OCI-M2 (cell line): ENCODE results near the gene GFI1B.
"Not testable (repeated sequence)": the region's sequence is repeated elsewhere in the genome, so short reads cannot be mapped to it uniquely, and the experiment has no call there.

Experiments used
- DNase-seq: peaks from one replicate; lab custom pipeline; 2025; ENCODE audit not compliant: unreplicated experiment; lab: John Stamatoyannopoulos, UW

GFI1B gene

DNA sequence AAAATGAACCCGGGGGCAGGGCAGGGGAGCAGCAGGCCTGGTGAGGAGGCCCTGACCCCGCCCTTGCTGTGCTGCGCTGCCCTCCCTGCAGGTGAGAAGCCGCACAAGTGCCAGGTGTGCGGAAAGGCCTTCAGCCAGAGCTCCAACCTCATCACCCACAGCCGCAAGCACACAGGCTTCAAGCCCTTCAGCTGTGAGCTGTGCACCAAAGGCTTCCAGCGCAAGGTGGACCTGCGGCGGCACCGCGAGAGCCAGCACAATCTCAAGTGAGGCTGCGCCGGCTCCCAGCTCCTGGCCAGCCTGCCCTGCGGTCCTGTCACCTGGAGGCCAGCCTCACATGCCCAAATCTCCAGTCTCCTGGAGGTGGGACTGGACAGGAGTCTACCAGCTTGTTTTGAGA is 12.3 kb downstream of the GFI1B start:
- no peak for DNase-seq

GRCh38 chr9:132991351-132992300 is 13.1 kb downstream of the GFI1B start:
- no peak for DNase-seq

DNA sequence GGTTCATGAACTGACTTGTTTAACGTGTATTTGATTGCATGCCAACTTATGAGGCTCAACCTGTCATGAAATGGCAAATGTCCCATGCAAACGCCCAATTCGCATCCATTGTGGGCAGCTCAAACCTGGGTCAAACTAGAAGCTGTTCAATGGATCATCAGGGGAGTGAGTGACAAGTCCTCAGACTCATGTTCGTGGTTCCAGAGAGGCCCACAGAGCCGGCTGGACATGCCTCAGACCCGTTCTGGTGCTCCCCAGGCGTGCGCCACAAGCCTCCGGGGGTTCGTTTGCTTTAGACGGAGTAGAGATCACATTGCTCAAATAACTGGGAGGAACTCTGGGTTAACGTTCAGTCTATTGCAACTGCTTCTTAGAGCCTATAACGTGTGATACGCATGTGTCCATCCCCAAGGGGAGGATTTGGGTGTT is 15.0 kb downstream of the GFI1B start:
- DNase-seq, result no peak

GRCh38 chr9:132994410-132995120 is 16.1 kb downstream of the GFI1B start:
- DNase-seq, result peak; percentile 51

GRCh38 chr9:132995121-132995420 is 16.6 kb downstream of the GFI1B start:
- DNase-seq, result no peak

GRCh38 chr9:132995879-132996278 is 17.4 kb downstream of the GFI1B start:
- no peak for DNase-seq

- DNase-seq, result no peak
Measured at GRCh38 chr9:132996526-132996925, 18.0 kb downstream of the GFI1B start.

- DNase-seq, result no peak
Measured at GRCh38 chr9:132997591-132997990, 19.1 kb downstream of the GFI1B start.

DNA sequence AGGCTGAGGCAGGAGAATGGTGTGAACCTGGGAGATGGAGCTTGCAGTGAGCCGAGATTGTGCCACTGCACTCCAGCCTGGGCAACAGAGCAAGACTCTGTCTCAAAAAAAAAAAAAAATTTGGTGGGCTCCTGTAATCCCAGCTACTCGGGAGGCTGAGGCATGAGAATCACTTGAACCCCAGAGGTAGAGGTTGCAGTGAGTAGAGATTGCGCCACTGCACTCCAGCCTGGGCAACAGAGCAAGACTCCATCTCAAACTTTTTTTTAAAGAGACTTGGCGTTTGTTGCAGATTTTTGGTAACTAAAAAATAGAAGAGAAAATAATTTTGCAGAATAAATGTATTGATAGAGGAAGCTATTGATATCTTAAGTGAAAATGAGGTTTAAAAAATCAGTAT is 19.7 kb downstream of the GFI1B start:
- DNase-seq, result not testable (repeated sequence)

GRCh38 chr9:132998831-132999635 is 20.5 kb downstream of the GFI1B start:
- peak; percentile 88 for DNase-seq

- no peak for DNase-seq
Measured at GRCh38 chr9:133002147-133003070, 23.9 kb downstream of the GFI1B start.

DNA sequence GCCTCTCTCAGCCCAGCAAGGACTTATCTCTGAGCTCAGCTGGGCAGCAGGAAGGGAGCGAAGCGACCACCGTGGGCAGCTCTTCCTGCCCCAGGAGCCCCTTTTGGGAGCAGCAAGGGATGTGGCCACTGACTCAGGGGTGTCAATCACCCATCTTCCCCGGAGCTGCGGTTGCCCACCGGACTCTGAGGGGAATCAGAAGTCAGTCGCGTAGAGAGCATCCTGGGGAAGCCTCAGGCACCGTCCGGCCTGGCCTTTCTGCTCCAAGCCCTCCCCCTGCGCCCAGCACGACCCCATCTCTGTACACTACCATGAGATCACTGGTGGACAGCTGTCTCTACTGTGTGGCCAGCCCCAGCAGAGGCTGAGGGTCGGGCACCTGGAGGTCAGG is 24.6 kb downstream of the GFI1B start:
- peak; percentile 66 for DNase-seq

DNA sequence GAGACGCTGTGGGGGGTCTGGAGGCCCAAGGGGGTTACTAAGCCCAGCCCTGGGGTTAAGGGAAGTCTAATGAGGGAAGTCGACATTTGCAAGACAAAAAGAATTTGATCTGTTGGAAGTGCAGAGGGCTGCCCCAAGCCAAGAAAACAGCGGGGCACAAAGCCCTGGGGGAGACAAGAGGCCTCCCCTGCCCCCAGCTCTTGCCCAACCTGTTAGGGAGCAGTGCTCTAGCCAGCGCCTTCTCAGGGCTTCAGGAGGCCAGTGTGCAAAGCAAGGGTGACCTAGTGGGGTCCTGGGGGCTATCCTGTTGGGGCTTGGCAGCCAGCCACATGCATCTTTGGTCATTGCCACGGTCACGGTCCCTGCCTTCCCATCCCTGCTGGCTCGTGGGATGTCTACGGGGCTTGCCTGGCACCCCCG is 25.2 kb downstream of the GFI1B start:
- no peak for DNase-seq

DNA sequence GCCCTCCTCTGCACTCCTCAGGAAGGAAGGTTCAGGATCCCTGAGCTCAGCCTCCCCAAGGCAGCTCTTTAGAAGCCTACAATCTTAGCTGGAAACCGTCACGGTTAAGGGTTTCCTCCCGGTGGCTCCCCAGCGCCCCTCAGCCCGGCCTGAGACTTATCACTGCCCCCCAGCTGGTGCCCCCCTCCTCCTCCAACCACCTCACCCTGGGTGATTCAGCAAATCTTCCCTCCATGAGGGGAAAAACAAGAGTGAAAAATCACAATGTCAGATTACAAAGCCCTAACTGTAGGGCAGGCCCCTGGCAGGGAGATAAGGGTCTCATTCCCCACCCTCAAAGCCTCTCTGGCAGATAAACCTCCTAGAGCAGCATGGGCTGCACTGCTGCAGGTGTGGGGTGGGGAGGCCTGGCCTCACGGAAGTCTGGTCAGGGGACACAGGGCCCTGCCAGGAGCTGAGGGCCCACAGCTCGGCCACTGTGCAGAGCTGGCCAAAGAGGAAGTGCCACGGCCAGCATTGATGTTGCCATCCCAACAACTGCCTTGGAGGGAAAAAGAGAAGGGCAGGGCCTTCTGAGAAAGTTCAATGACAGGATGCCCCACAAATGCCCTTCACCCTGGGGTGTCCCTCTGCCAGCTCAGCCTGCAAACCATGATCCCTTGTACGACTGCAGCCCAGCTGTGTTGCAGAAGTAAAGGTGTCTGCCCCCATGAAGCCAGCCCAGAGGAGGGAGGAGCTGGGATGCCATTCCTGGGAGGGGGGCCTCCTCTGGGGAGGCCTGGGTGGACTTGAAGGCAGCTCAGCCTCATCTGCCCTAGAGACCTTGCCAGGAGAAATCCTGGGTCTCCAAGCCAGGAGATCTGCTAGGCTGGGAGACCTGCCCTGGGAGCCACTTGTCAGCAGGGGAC is 25.9 kb downstream of the GFI1B start:
- peak; percentile 90 for DNase-seq

GRCh38 chr9:133004999-133005760 is 26.7 kb downstream of the GFI1B start:
- no peak for DNase-seq

GRCh38 chr9:133005957-133006356 is 27.5 kb downstream of the GFI1B start:
- DNase-seq, result no peak

DNA sequence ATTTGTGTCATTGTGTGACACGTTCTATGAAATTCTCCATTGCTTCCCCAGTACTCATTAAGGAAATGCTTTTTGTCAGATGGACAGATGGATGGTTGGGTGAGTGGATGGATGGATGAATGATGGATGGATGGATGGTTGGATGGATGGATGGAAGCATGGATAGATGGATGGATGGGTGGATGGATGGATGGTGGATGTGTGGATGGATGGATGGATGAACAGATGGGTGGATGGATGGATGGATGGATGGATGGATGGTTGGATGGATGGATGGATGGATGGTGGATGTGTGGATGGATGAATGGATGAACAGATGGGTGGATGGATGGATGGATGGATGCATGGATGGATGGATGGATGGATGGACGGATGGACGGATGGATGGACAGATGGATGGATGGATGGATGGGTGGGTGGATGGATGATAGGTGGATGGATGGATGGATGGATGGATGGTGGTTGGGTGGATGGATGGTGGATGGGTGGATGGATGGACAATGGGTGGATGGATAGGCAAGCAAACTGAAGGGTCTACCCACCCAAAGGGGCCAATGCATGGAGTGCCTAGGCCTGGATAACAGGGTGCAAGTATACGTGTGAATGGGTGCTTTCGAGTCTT is 28.3 kb downstream of the GFI1B start:
- no peak for DNase-seq

DNA sequence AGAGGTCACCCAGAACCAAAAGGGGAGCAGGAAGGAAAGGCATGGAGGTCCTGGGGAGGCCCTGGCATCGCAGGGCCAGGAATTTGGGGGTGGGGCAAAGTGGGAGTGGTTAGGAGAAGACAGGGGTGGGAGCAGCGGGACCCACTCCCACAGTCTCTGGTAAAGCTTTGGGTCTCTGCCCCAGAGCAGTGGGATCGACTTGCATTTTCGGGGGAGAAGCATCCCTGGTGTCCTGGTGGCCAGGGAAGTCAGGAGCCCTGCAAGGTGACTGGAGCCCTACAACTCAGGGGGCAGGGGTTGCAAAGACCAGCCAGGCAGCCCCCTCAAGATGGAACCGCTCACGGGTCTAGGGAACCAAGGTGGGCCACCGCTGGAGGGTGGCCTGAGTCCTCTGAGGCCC is 29.9 kb downstream of the GFI1B start:
- DNase-seq, result no peak
